ENCODE measurements around the gene ATXN1. TPM values are rescaled to one million over a fixed set of nuclear protein-coding genes. Genes with fewer than 3 reads are reported as not detected.

Gene ATXN1
- total and polyA plus RNA-seq, 2 experiments from 2014 or later: 4.8 to 9.1 TPM

- Mint-ChIP-seq H3K4me3 (no peak overlapping the region), H3K36me3 (ENCODE audit: low read depth) (peaks cover 3% of the 10 kb centered on the region; the same call in 1 of the 3 replicates), H3K27ac (no peak overlapping the region), H3K9me3 (no peaks in the 10 kb centered on the region), H3K27me3 (ENCODE audit: insufficient read depth, low read depth, poor library complexity) (no peaks in the 10 kb centered on the region), H3K4me1 (peaks cover 11% of the 10 kb centered on the region; the same call in 2 of the 3 replicates)
- Histone ChIP-seq H3K4me3 (no peak overlapping the region), H3K79me2 (replicated peaks; ENCODE audit: insufficient read depth) (no peaks in the 10 kb centered on the region), H3K4me1 (ENCODE audit: insufficient read depth) (no peaks in the 10 kb centered on the region), H3K36me3 (ENCODE audit: insufficient read depth) (no peaks in the 10 kb centered on the region), H3F3A (replicated peaks; ENCODE audit: low read depth) (no peaks in the 10 kb centered on the region), H4K20me1 (replicated peaks; ENCODE audit: insufficient read depth) (no peaks in the 10 kb centered on the region), H2AFZ (no peak overlapping the region), H3K9me2 (ENCODE audit: insufficient read depth) (0 out of 2 replicates have a peak, but pooled peaks cover 5% of the 10 kb centered on the region), H3K27ac (ENCODE audit: low read depth) (no peak overlapping the region), H3K27me3 (ENCODE audit: insufficient read depth) (no peaks in the 10 kb centered on the region), H3K4me2 (no peak overlapping the region)
- DNase-seq (ENCODE audit: low spot score) (no peak), ATAC-seq (no peak)
- TF ChIP-seq POLR2AphosphoS5 (IDR thresholded peaks at IDR 0.05; ENCODE audit: low read depth) (no peak), REST (IDR thresholded peaks at IDR 0.05; ENCODE audit: unreplicated experiment) (no peak), EZH2 (IDR thresholded peaks at IDR 0.05; ENCODE audit: low read depth, unreplicated experiment) (no peak), CTCF (conservative IDR thresholded peaks at IDR 0.05; ENCODE audit: low read depth in 2 of 2) (no peak), JUNB (IDR thresholded peaks at IDR 0.05; ENCODE audit: unreplicated experiment) (no peak), ZNF462 (CRISPR knock-in tag; IDR thresholded peaks at IDR 0.05) (no peak), NANOG (IDR thresholded peaks at IDR 0.05; ENCODE audit: borderline replicate concordance) (no peak), STAT1 (IDR thresholded peaks at IDR 0.05; ENCODE audit: unreplicated experiment) (no peak), ETS1 (IDR thresholded peaks at IDR 0.05) (no peak), ZNF114 (CRISPR knock-in tag; IDR thresholded peaks at IDR 0.05) (no peak), CREB1 (CRISPR knock-in tag; IDR thresholded peaks at IDR 0.05; ENCODE audit: low read depth) (no peak), ZNF331 (CRISPR knock-in tag; IDR thresholded peaks at IDR 0.05; ENCODE audit: low read depth) (no peak), EZH2phosphoT487 (IDR thresholded peaks at IDR 0.05; ENCODE audit: unreplicated experiment) (no peak)
These were observed 424.4 kb downstream of the ATXN1 start for GRCh38 chr6:16336911-16337294.

Measured in GM23338 (cell line).